HK-2 (cell line): ENCODE measurements around the gene C1orf56.
A peak's percentile ranks its signal among the peaks of the same experiment; 100 is the strongest.

Source experiments
- DNase-seq: peaks from one replicate; pipeline ENCODE4 v3.0.0-alpha.2; 2018; ENCODE audit not compliant: unreplicated experiment

Gene C1orf56, protein sequence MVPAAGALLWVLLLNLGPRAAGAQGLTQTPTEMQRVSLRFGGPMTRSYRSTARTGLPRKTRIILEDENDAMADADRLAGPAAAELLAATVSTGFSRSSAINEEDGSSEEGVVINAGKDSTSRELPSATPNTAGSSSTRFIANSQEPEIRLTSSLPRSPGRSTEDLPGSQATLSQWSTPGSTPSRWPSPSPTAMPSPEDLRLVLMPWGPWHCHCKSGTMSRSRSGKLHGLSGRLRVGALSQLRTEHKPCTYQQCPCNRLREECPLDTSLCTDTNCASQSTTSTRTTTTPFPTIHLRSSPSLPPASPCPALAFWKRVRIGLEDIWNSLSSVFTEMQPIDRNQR

GRCh38 chr1:151047591-151047924 is at the start of gene C1orf56:
Gene C1orf56 (plus strand): TSS chr1:151047751. CDS start chr1:151047848, 97 bp downstream.
- DNase-seq, result peak; percentile 71

DNA sequence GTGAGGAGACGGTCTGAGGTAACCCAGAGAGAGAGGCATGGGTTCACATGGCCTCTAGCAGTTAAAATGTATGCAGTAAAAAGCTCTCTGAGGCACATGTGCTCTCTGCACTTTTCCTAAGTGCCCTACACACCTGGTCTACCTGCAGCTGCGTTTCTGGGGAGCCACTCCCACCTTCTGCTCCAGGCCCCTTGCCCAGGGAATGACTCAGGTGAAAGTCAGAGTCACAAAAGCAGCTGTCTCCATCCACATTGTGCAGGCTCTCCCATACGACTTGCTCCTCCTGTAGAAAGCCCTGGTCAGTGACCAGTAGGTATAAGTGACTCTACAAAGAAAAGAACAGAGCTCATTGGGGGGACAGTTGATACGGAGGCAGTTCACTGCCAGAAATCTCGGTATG is 49.6 kb upstream of the C1orf56 start:
- no peak for DNase-seq

DNA sequence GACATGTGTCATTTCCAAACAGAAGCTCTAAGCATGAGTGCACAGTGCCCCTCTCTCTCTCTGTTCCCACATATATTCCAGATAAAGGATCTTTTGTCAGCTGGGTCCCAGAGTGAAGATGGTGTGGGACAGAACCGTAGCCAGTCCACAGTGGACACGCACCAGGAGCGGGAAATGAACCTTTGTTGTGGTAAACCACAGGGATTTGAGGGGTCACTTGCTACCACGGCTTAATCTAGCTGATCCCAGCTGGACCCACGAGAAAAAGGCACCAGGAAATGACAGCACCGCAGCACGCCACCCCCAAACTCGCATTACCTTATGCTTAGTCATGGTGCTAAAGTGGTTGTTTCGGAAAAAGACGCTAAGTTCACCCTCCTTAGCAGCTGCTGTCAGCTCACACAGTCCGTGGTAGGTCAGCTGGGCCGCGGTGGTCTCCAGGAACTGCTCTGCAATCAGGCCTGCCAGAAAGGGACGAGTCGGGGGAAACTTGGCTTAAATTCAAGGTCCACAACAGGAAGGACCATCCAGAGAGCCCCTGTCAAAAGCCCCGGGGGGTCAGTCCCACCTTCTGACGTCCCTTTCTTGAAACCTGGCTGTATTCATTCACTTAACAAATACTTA is 48.4 kb upstream of the C1orf56 start:
- DNase-seq, result peak; percentile 65

DNA sequence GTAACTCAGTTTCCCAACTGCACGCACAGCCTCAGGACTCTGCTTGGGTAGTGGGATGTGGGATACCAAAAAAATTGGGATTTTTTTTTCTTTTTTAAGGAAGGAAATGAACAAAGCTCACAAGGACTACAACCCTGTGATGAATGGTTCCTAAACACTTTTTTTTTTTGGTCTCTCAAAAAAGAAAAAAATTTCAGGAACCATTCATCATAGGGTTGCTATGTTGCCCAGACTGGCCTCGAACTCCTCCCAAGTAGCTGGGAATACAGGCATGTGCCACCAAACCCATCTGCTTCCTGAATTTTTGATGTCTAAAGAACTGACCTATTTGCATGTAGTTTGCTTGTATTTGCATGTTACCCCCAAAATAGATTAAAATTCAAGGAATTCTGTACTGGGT is 47.6 kb upstream of the C1orf56 start:
- DNase-seq, result no peak

GRCh38 chr1:151000408-151000807 is 47.1 kb upstream of the C1orf56 start:
- DNase-seq, result no peak

DNA sequence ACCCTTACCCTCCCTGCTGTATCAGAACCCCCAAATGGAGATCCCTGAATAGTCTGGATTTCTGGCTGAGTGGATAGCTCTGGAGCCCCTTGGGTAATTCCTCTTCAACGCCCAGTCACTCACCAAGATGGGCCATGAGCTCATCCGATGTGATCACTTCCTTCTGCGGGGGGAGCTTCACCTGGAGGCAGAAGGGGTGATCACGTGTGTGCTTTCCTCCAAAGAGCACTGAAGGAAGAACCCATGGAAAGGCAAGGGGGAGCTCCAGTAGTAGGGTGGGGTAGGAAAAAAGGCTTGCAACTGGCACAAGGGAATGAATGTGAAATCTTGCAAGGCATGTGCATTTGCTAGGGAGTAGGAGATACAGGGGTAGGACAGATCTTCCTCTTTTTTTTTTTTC is 45.9 kb upstream of the C1orf56 start:
- DNase-seq, result no peak

GRCh38 chr1:151002051-151002450 is 45.5 kb upstream of the C1orf56 start:
- no peak for DNase-seq

GRCh38 chr1:151002611-151003010 is 44.9 kb upstream of the C1orf56 start:
- no peak for DNase-seq

DNA sequence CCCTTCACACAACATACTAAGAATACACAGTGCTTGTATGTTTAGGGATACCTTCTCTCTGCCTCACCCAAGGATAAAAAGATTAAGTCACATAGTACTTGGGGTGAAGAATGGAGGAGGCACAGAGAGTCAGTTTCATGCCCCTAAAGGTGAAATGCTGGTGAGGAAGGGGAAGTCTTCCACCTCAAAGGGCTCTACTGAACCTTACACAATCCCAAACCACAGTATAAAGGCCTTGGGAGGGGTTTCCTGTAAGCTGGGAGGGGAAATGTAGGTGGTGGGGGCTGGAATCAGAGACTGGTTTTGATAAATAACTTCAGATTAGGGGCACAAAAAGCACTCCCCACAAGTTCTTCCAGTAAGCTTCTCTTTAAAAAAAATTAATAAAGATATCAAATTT is 44.4 kb upstream of the C1orf56 start:
- no peak for DNase-seq

GRCh38 chr1:151005729-151006319 is 41.7 kb upstream of the C1orf56 start:
- DNase-seq, result no peak

GRCh38 chr1:151006327-151007052 is 41.1 kb upstream of the C1orf56 start, which contains the start of gene MINDY1:
Gene MINDY1 (minus strand): TSS chr1:151006902. CDS start chr1:151002617, 4,285 bp downstream.
- peak; percentile 65 for DNase-seq

DNA sequence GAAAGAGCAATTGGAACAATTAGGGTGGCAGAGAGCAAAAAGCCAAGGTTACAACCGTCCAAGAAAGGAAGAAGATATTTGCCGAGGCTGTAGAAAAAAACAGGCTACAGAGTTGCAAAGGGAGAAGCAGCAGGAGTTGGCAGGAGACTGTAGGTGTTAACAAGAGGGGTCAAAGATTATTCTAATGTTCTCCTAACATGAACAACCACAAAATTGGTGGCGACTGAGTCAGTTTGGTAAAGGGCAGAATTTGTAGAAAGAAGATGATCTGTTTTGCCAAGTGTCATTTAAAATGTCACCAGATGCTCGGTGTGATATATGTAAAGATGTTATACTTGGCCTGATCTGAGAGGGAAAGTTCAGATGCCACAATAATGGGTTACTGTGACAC is 39.7 kb upstream of the C1orf56 start:
- no peak for DNase-seq

DNA sequence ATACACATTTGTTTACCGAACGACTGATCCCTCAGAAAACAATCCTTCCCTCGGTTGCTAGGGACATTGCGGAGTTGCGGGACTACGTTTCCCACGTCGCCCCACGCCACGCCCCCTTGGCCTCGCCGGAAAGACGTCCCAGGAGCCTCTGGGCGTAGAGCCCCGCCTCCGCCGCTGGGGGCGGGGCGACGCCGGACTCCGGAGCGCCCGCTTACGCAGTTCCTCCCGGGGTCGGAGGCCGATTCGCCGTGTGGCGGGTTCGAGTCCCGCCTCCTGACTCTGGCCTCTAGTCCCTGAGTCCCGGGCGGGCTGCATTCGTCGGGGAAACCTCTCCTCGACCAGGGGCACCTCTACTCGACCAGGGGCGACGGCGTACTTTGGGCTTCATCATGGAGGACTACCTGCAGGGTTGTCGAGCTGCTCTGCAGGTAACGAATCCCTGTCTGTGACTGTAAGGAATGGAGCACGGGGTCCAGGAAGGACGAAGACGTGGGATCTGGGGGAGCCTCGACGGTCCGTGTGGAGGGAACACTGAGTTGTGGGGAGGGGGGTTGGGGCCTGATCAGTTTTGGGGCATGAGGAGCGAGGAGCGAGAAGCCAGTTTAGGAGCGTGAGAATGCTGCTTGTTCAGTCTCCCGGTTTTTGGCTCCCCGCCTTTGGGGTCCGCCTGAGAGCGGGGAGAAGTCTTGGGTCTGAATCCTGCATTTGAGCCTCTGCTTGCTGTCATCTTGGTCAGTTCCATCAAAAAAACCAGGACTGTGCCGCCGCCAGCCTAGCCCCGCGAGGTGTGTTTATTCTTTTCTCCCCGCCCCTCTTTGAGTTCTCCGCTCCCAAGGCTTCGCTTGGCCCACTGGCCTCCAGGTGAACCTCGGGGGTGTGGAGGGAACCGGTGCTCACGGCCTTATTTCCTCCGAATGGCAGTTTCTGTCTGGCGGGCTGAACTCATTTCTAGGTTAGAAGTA is 39.0 kb upstream of the C1orf56 start, which contains the start of gene PRUNE1:
Gene PRUNE1 (plus strand): TSS at position 206 of the 962 bp plus-strand sequence. CDS start 184 bp downstream, at position 390.
- DNase-seq, result peak; percentile 90

DNA sequence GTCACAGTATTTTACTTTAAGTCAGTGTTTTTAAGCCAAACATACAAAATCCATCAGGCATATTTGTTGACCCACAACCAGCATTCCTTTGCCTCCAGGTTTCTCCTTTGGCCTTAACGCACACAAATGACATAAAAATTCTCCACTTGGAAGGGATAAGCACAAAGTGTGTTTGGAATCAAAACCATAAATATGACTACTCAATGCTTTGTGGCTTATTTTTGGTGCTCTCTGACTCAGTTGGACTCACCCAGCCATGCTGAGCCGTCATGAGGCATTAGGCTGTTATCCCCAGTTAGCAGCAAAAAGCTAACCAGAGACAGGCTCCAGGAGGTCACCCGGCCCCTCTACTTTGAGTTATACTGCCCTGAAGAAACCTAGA is 38.4 kb upstream of the C1orf56 start:
- DNase-seq, result no peak

DNA sequence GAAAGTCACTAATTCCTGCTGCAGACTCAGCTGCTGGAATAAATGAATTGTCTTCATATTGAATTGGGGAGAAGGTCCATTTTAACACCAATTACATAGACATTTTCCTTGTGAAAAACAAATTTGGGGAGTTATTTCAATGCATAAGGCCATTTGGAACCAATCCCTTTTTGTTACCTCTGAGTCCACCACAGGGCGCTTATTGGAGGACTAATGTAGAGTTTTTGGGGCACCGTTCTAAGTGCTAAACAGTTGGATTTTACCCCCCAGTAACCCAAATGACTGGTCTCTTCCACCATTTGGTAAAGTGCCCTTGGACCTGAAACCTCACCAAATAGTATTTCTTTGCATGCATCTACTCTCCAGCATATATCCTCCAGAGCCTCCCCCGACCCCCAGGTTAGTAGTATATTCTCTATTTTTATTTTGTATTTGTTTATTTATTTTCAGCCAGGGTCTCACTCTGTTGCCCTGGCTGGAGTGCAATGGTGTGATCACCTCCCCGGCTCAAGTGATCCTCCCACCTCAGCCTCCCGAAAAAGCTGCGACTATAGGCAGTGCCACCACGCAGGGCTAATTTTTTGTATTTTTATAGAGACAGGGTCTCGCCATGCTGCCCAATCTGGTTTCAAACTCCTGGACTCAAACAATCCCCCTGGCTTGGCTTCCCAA is 37.7 kb upstream of the C1orf56 start:
- DNase-seq, result no peak

DNA sequence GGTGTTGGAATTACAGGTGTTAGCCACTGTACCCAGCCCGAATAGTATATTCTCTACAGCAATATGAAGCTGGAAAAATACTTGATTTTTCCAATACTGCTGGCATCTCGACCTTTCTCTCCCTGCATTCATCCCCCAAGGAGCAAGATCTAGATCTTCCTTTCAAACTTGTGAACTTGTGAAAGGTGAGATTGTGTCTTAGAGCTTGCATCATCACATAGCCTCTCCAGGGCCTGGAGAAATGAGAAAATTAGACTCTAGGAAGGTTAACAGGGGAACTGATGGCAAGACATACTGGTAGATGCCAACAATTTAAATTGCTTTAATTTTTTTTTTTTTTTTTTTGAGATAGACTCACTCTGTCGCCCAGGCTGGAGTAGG is 37.2 kb upstream of the C1orf56 start:
- no peak for DNase-seq

DNA sequence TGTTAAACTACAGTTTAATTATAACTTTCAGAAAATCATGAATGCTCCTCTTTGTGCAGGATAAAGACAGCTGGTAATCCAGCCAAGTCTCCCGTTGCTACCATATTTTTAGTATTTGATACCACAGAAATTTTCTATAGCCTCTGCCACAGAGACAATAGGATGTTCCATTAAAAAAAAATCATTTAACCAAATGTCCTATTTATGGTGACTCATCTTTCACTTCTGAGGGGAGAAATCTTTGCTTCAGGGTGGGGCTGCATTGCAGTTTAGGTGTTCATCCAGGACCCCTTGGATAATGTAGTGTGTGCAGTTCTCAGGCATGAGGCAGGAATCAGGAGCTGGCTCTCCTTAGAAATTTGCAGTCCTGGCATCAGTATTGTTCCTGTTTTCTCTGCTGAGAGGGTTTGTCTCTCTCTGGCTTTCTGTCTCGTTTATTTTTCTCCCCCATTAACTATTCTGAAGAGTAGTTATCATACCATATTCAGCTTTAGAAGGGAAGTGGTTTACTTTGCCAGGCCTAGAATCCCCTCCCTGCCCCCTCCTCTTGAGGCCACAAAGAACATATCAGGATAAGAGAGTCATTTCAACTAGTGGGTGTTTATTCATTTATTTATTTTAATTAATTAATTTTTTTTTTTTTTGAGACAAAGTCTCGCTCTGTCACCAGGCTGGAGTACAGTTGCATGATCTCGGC is 36.2 kb upstream of the C1orf56 start:
- DNase-seq, result no peak

DNA sequence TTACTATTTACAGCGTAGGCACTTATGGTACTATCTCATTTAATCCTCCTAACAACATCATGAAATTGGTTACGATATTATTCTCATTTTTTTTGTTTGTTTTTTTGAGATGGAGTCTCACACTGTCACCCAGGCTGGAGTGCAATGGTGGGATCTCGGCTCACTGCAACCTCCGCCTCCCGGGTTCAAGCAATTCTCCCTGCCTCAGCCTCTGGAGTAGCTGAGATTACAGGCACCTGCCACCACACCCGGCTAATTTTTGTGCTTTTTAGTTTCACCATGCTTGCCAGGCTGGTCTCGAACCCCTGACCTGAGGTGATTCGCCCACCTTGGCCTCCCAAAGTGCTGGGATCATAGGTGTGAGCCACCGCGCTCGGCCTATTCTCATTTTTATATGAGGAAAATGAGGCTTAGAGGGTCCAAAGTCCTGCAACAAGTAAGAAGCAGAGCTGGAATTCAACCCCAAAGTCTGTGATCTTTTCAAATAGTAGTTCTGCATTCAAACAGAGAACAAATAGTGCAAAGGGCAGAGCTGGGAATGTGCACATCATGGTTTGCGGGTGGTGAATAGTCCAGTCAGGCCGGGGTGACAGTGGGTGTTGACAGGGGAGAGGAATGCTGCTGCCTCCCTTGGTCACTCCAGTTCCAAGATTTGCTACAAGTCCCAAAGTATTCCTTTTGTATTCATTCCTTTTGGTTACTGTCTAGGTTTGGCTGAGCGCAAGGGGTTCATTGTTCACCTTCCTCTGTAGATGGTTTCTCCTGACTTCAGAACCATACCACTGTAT is 34.7 kb upstream of the C1orf56 start:
- no peak for DNase-seq

DNA sequence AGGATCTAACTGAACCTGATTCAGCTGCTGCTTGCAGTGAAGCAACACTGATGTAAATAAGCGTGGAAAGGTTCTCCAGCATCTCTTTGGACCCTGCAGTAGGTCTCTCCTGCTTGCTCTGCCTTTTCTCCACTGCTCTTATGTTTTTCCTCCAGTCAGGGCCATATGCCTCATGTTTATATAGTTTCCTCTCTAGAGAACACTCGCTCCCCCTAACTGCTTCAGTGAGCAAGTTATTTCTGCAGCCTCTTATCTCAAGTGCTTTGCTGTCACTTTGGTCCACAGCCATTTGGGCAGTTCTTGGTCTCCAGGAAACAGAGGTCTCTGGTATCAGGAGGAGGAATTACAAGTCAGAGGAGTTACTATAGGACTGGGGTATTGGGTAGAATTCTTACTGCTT is 34.0 kb upstream of the C1orf56 start:
- DNase-seq, result no peak
